Measurements from ENCODE around the gene ACTN2. TPM values are rescaled to one million over a fixed set of nuclear protein-coding genes. Genes with fewer than 3 reads are reported as not detected.

The ACTN2 gene
- total RNA-seq, 1 donor = not detected

- H3K4me3 ChIP-seq (ENCODE audit: low read depth, low read length) = no peak overlapping the region
- TF ChIP-seq, protein P1, sequence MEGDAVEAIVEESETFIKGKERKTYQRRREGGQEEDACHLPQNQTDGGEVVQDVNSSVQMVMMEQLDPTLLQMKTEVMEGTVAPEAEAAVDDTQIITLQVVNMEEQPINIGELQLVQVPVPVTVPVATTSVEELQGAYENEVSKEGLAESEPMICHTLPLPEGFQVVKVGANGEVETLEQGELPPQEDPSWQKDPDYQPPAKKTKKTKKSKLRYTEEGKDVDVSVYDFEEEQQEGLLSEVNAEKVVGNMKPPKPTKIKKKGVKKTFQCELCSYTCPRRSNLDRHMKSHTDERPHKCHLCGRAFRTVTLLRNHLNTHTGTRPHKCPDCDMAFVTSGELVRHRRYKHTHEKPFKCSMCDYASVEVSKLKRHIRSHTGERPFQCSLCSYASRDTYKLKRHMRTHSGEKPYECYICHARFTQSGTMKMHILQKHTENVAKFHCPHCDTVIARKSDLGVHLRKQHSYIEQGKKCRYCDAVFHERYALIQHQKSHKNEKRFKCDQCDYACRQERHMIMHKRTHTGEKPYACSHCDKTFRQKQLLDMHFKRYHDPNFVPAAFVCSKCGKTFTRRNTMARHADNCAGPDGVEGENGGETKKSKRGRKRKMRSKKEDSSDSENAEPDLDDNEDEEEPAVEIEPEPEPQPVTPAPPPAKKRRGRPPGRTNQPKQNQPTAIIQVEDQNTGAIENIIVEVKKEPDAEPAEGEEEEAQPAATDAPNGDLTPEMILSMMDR (IDR thresholded peaks at IDR 0.05; ENCODE audit: insufficient read depth, low read depth, low read length) = no peak
- DNase-seq (ENCODE audit: low read depth) = no peak
Observed at GRCh38 chr1:236808005-236808404, 121.7 kb downstream of the ACTN2 start.

- no peak overlapping the region for H3K4me3 ChIP-seq (ENCODE audit: low read depth, low read length)
- peak; percentile 72 for DNase-seq (ENCODE audit: low read depth)
- TF ChIP-seq, protein P1 (IDR thresholded peaks at IDR 0.05; ENCODE audit: insufficient read depth, low read depth, low read length) = no peak
Observed at GRCh38 chr1:236808564-236809130, 122.3 kb downstream of the ACTN2 start.

DNA sequence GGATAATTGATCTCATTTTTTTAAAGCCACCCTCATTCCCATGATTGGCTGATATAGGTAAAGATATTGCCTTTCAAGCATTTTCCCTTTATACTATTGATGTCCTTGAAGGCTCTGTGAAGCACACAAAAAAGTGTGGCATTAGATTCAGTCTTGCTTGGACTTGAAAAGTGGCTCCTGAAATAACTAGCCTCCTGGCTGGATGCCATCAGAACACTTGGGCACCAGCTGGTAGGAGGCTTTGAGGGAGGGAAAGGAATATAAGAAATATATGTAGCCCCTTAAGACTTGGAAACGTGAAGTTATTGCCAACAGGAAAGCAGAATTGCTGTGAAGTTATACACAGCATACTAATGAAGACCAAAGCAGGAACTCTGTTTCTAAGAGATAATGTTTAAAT lies 122.8 kb downstream of the ACTN2 start:
- peak; percentile 19 for DNase-seq (ENCODE audit: low read depth)
- no peak overlapping the region for H3K4me3 ChIP-seq (ENCODE audit: low read depth, low read length)
- TF ChIP-seq, protein P1 (IDR thresholded peaks at IDR 0.05; ENCODE audit: insufficient read depth, low read depth, low read length) = no peak

GRCh38 chr1:236810018-236810417 lies 123.7 kb downstream of the ACTN2 start:
- TF ChIP-seq, protein P1 (IDR thresholded peaks at IDR 0.05; ENCODE audit: insufficient read depth, low read depth, low read length) = no peak
- DNase-seq (ENCODE audit: low read depth) = peak; percentile 14
- H3K4me3 ChIP-seq (ENCODE audit: low read depth, low read length) = no peak overlapping the region

DNA sequence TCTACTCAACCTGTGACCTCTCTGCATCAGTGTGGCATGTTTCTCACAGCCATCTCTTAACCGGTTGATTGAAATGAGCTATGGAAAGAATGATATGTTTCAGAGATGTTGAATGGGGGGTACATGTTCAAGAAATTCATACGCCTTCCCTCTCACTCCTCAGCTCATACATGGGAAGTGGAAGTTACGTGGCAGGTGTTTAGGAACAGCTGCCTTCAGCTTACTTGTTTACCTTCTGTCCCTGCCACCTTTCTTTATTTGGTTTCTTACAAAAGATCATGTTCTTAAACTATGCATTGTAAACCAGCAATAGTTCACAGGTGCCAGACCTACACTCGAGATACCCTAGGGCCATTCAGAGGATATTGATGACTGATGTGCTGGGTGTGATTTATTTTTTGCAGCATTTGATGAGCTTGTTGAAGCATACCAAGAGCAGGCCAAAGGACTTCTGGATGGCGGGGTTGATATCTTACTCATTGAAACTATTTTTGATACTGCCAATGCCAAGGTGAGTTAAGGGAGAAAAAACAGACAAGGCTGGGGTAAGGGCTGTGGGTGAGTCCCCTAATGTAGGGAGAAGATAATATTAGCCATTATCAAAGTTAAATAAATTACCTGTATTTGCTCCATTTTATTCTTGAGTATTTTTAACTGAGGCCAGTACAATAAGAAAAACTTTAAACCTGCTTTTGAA lies 126.2 kb downstream of the ACTN2 start:
- no peak for DNase-seq (ENCODE audit: low read depth)
- TF ChIP-seq, protein P1 (IDR thresholded peaks at IDR 0.05; ENCODE audit: insufficient read depth, low read depth, low read length) = no peak

More for the DNA sequence above, 126.2 kb downstream of the ACTN2 start:
- no peak overlapping the region for H3K4me3 ChIP-seq (ENCODE audit: low read depth, low read length)

Other genes with a start within 250 kb of the ACTN2 start
- gene LGALS8, start 162.5 kb upstream of the ACTN2 start, total RNA-seq = 47.1 and 54.8 TPM in 2 replicates
- 30.9 and 47.9 TPM in 2 replicates for gene HEATR1, start 82.0 kb upstream of the ACTN2 start, total RNA-seq
- 26.7 and 34.5 TPM in 2 replicates for gene MTR, start 108.8 kb downstream of the ACTN2 start, total RNA-seq

Data from fibroblast of villous mesenchyme (primary cell).